HCT116 (cell line): ENCODE data around the gene WSB1. TPM values are rescaled to one million over a fixed set of nuclear protein-coding genes. Genes with fewer than 3 reads are reported as not detected.

Source experiments
- ATAC-seq: fragments of 200-7000 bp; cut with Tn5 transposase; 2 replicates; pipeline ENCODE4 v1.9.1; 2020; ENCODE audit warnings: mild to moderate bottlenecking, moderate library complexity
- BruUV-seq: library from RNA; stranded (reverse); fragments of 400-500 nt; replicated peaks from 2 replicates; lab custom pipeline; 2021; lab: Mats Ljungman, UMichigan
- CTCF ChIA-PET: fragments of 300-600 bp; sonication (Branson Sonifier 250); formaldehyde crosslinking; loops from one replicate; lab custom pipeline; 2021; ENCODE audit warnings: antibody characterized with exemption; lab: Charles Lee
- POLR2A ChIA-PET: fragments of 300-600, 350-600 bp; sonication (Branson Sonifier 250); formaldehyde crosslinking; loops from one replicate; lab custom pipeline; 2021; ENCODE audit warnings: antibody characterized with exemption; lab: Charles Lee
- RAD21 ChIA-PET, 2 experiments: fragments of 300-600 bp; sonication (Branson Sonifier 250); formaldehyde crosslinking; loops; one replicate each; lab custom pipeline; 2023; ENCODE audit warnings: low total read pairs in 2 of 2; ENCODE audit not compliant: uncharacterized antibody in 2 of 2, unreplicated experiment in 2 of 2, low non-redundant PET in 1 of 2; lab: Charles Lee
- DNase-seq: peaks from one replicate; pipeline ENCODE4 v3.0.0-alpha.2; 2010; ENCODE audit warnings: low read depth, low spot score
- H2AFZ ChIP-seq: fragments of 200-600 bp; shearing (Covaris generic), sonication (generic); 2 replicates; pipeline ENCODE4 v1.6.1; 2017; ENCODE audit warnings: low read depth, mixed run types, mixed read lengths, antibody characterized with exemption, low read length; ENCODE audit not compliant: poor library complexity, severe bottlenecking
- H3K27ac ChIP-seq: 2 replicates; pipeline ENCODE4 v1.5.1; 2012; ENCODE audit warnings: low read depth, low read length
- H3K27me3 ChIP-seq: fragments of 200-600 bp; sonication (generic); 2 replicates; pipeline ENCODE4 v1.6.1; 2016; ENCODE audit warnings: mixed run types, low read length, mixed read lengths; ENCODE audit not compliant: insufficient read depth
- H3K36me3 ChIP-seq, 2 experiments: fragments of 200-500 bp in 1 of 2; fragments of 200-600 bp in 1 of 2; sonication (Bioruptor generic) in 1 of 2; sonication (generic) in 1 of 2; 2 replicates each; pipeline versions ENCODE4 v1.5.1 to v1.6.1; 2014 to 2016; ENCODE audit warnings: low read length in 2 of 2, inconsistent platforms in 1 of 2, mixed read lengths in 1 of 2, mixed run types in 1 of 2; ENCODE audit not compliant: insufficient read depth in 2 of 2, control insufficient read depth in 1 of 2
- H3K4me1 ChIP-seq, 2 experiments: fragments of 200-600 bp in 1 of 2; sonication (generic) in 1 of 2; 2 replicates each; pipeline versions ENCODE4 v1.5.1 to v1.6.1; 2012 to 2017; ENCODE audit warnings: low read length in 2 of 2, inconsistent platforms in 1 of 2, mild to moderate bottlenecking in 1 of 2, mixed read lengths in 1 of 2, mixed run types in 1 of 2, moderate library complexity in 1 of 2; ENCODE audit not compliant: insufficient read depth in 2 of 2, control insufficient read depth in 1 of 2
- H3K4me2 ChIP-seq: fragments of 200-600 bp; sonication (generic); 2 replicates; pipeline ENCODE4 v1.6.1; 2017; ENCODE audit warnings: mixed run types, low read length, mixed read lengths
- H3K4me3 ChIP-seq, 2 experiments: fragments of 200-600 bp in 1 of 2; sonication (generic) in 1 of 2; replicated peaks in 1 of 2; 2 replicates each; pipeline ENCODE4 v1.5.1; 2011 to 2016; ENCODE audit warnings: low read length in 2 of 2, control low read depth in 1 of 2, low read depth in 1 of 2, mild to moderate bottlenecking in 1 of 2, mixed read lengths in 1 of 2, mixed run types in 1 of 2
- H3K79me2 ChIP-seq: fragments of 200-600 bp; sonication (generic); 2 replicates; pipeline ENCODE4 v1.6.1; 2017; ENCODE audit warnings: mild to moderate bottlenecking, mixed run types, low read length, moderate library complexity, mixed read lengths; ENCODE audit not compliant: insufficient read depth
- H3K9ac ChIP-seq: fragments of 200-600 bp; sonication (generic); 2 replicates; pipeline ENCODE4 v1.6.1; 2016; ENCODE audit warnings: low read length, mixed read lengths
- H3K9me2 ChIP-seq: fragments of 200-600 bp; sonication (generic), shearing (Covaris generic); 2 replicates; pipeline ENCODE4 v1.6.1; 2017; ENCODE audit warnings: mixed run types, mild to moderate bottlenecking, moderate library complexity; ENCODE audit not compliant: insufficient read depth
- H3K9me3 ChIP-seq, 2 experiments: fragments of 200-500 bp in 1 of 2; fragments of 200-600 bp in 1 of 2; sonication (Bioruptor generic) in 1 of 2; sonication (generic) in 1 of 2; 2 replicates each; pipeline ENCODE4 v1.6.1; 2014 to 2017; ENCODE audit warnings: low read length in 2 of 2, mixed read lengths in 2 of 2, inconsistent platforms in 1 of 2, low read depth in 1 of 2, mild to moderate bottlenecking in 1 of 2, mixed run types in 1 of 2, moderate library complexity in 1 of 2; ENCODE audit not compliant: control insufficient read depth in 1 of 2, insufficient read depth in 1 of 2
- H4K20me1 ChIP-seq: fragments of 200-600 bp; sonication (generic), shearing (Covaris generic); 2 replicates; pipeline ENCODE4 v1.6.1; 2017; ENCODE audit warnings: mixed run types, mild to moderate bottlenecking, moderate library complexity; ENCODE audit not compliant: insufficient read depth
- ATF3 ChIP-seq: IDR thresholded peaks from 2 replicates; pipeline ENCODE4 v1.6.1; 2012
- CTCF ChIP-seq, 3 experiments: fragments of 200-600 bp in 1 of 3; sonication (generic) in 1 of 3; IDR thresholded peaks in 2 of 3; conservative IDR thresholded peaks in 1 of 3; 2 replicates each; pipeline ENCODE4 v1.5.1; 2012 to 2017; ENCODE audit warnings: low read depth in 2 of 3, low read length in 2 of 3, antibody characterized with exemption in 1 of 3, borderline replicate concordance in 1 of 3, control low read depth in 1 of 3, mild to moderate bottlenecking in 1 of 3, mixed read lengths in 1 of 3, mixed run types in 1 of 3, moderate library complexity in 1 of 3; ENCODE audit not compliant: insufficient read depth in 1 of 3
- EGR1 ChIP-seq: IDR thresholded peaks from 2 replicates; pipeline ENCODE4 v1.6.1; 2012; ENCODE audit warnings: low read depth
- ELF1 ChIP-seq: IDR thresholded peaks from 2 replicates; pipeline ENCODE4 v1.6.1; 2012; ENCODE audit warnings: low read depth, borderline replicate concordance
- EZH2phosphoT487 ChIP-seq: fragments of 200-600 bp; IDR thresholded peaks from 2 replicates; pipeline ENCODE4 v1.6.1; 2018; ENCODE audit warnings: antibody characterized with exemption, borderline replicate concordance
- FOSL1 ChIP-seq: IDR thresholded peaks from 2 replicates; pipeline ENCODE4 v1.6.1; 2012; ENCODE audit warnings: low read depth
- MAX ChIP-seq: IDR thresholded peaks from 2 replicates; pipeline ENCODE4 v1.6.1; 2012
- POLR2A ChIP-seq: IDR thresholded peaks from 2 replicates; pipeline ENCODE4 v1.7.0; 2011; ENCODE audit warnings: borderline replicate concordance; ENCODE audit not compliant: insufficient read depth, insufficient read length; ENCODE audit errors: extremely low read depth
- RAD21 ChIP-seq: IDR thresholded peaks from 2 replicates; pipeline ENCODE4 v1.6.1; 2012; ENCODE audit warnings: low read depth, mild to moderate bottlenecking
- REST ChIP-seq: IDR thresholded peaks from 2 replicates; pipeline ENCODE4 v1.6.1; 2012; ENCODE audit warnings: low read depth
- SP1 ChIP-seq: IDR thresholded peaks from 2 replicates; pipeline ENCODE4 v1.6.1; 2012; ENCODE audit warnings: low read depth
- SRF ChIP-seq: IDR thresholded peaks from 2 replicates; pipeline ENCODE4 v1.6.1; 2012; ENCODE audit warnings: low read depth
- TCF7L2 ChIP-seq: IDR thresholded peaks from 2 replicates; pipeline ENCODE4 v1.7.0; 2011; ENCODE audit warnings: borderline replicate concordance, inconsistent platforms; ENCODE audit not compliant: insufficient read depth, insufficient read length; ENCODE audit errors: extremely low read depth
- ZFX ChIP-seq: fragments of 450-650 bp; IDR thresholded peaks from 2 replicates; pipeline ENCODE4 v1.6.1; 2017
- ZNF274 ChIP-seq: fragments of 200-500 bp; sonication (Bioruptor generic); IDR thresholded peaks from 2 replicates; pipeline ENCODE4 v1.6.1; 2014; ENCODE audit warnings: mild to moderate bottlenecking, low read depth, low read length, inconsistent platforms
- intact Hi-C: fragments of 100-400 bp; cut with micrococcal nuclease; formaldehyde crosslinking; loops from 2 replicates; pipeline ENCODE4 v1.10.0; 2022
- total RNA-seq: library from RNA; stranded (reverse); gene quantifications from one replicate; pipeline ENCODE4 v1.2.1, GENCODE V29; 2021; ENCODE audit not compliant: unreplicated experiment

Gene WSB1
- total RNA-seq, 1 experiment from 2014 or later, result 88.0 TPM

GRCh38 chr17:27361695-27362094, 67.8 kb downstream of the WSB1 start:
- Histone ChIP-seq H3K4me1 (no peaks in the 10 kb centered on the region), H3K79me2 (no peaks in the 10 kb centered on the region), H3K27ac (no peak overlapping the region), H3K9ac (no peak overlapping the region), H3K4me2 (no peak overlapping the region), H3K27me3 (no peaks in the 10 kb centered on the region), H3K9me3 (no peaks in the 10 kb centered on the region), H3K9me2 (no peaks in the 10 kb centered on the region), H4K20me1 (no peaks in the 10 kb centered on the region), H2AFZ (no peak overlapping the region), H3K36me3 (no peaks in the 10 kb centered on the region), H3K4me3 (no peak overlapping the region)
- POLR2A ChIA-PET, result no interaction called here
- DNase-seq, result no peak
- RAD21 ChIA-PET, result no interaction called here
- CTCF ChIA-PET, result no interaction called here
- no peak for ATAC-seq
- BruUV-seq, result no TSS peak
- intact Hi-C loops, result no loop called here
- TF ChIP-seq ZFX (no peak), TCF7L2 (no peak), CTCF (IDR thresholded peaks at IDR 0.05 in 2 of 3, conservative IDR thresholded peaks at IDR 0.05 in 1 of 3; ENCODE audit: borderline replicate concordance in 1 of 3, insufficient read depth in 1 of 3, low read depth in 2 of 3, low read length in 2 of 3) (no peak), ELF1 (no peak), ZNF274 (no peak), SP1 (no peak), EGR1 (no peak), FOSL1 (no peak)
- TF ChIP-seq, all 23 proteins: peak for 0

- Histone ChIP-seq H4K20me1 (no peaks in the 10 kb centered on the region), H3K9me2 (no peaks in the 10 kb centered on the region), H3K79me2 (no peaks in the 10 kb centered on the region), H3K9ac (no peak overlapping the region), H3K27me3 (no peaks in the 10 kb centered on the region), H3K36me3 (no peaks in the 10 kb centered on the region), H3K9me3 (no peaks in the 10 kb centered on the region), H3K4me2 (no peak overlapping the region), H2AFZ (no peak overlapping the region), H3K27ac (no peak overlapping the region), H3K4me3 (no peak overlapping the region), H3K4me1 (no peaks in the 10 kb centered on the region)
- POLR2A ChIA-PET, result no interaction called here
- RAD21 ChIA-PET, result no interaction called here
- intact Hi-C loops, result no loop called here
- TF ChIP-seq ATF3 (no peak), ZFX (no peak), RAD21 (no peak), SRF (no peak), POLR2A (no peak), EZH2phosphoT487 (no peak), MAX (no peak), REST (no peak), SP1 (no peak), EGR1 (no peak)
- BruUV-seq, result no TSS peak
- CTCF ChIA-PET, result interaction anchor here (1.2 kb wide), 1 partner anchor 237 kb away, joined by 3 read pairs; no protein-coding TSS in a partner anchor
- no peak for DNase-seq
- ATAC-seq, result no peak
Measured at GRCh38 chr17:27362503-27362902, 68.6 kb downstream of the WSB1 start.
